DOHH2 (cell line): ENCODE data around the gene ROBO2.

ENCODE experiments used
- H3F3A ChIP-seq: fragments of 200-600 bp; sonication (generic), shearing (Covaris generic); 2 replicates; pipeline ENCODE4 v1.6.0; 2016; ENCODE audit warnings: antibody characterized with exemption, mild to moderate bottlenecking; ENCODE audit not compliant: control insufficient read depth, insufficient read depth
- H3K27ac ChIP-seq: fragments of 200-600 bp; sonication (generic); 2 replicates; pipeline ENCODE4 v1.5.1; 2014; ENCODE audit warnings: low read depth, mild to moderate bottlenecking, low read length, moderate library complexity
- H3K27me3 ChIP-seq: fragments of 200-600 bp; sonication (generic); 2 replicates; pipeline ENCODE4 v1.6.1; 2014; ENCODE audit warnings: mild to moderate bottlenecking, low read length, mixed read lengths; ENCODE audit not compliant: control insufficient read depth
- H3K36me3 ChIP-seq: fragments of 200-600 bp; sonication (generic); 2 replicates; pipeline ENCODE4 v1.6.1; 2014; ENCODE audit warnings: mild to moderate bottlenecking, low read length, moderate library complexity, mixed read lengths; ENCODE audit not compliant: control insufficient read depth
- H3K4me1 ChIP-seq: fragments of 200-600 bp; sonication (generic); 2 replicates; pipeline ENCODE4 v1.6.1; 2014; ENCODE audit warnings: mild to moderate bottlenecking, low read length, mixed read lengths; ENCODE audit not compliant: control insufficient read depth
- H3K4me2 ChIP-seq: fragments of 200-600 bp; sonication (generic); 2 replicates; pipeline ENCODE4 v1.6.0; 2014; ENCODE audit warnings: mild to moderate bottlenecking, low read length, moderate library complexity
- H3K4me3 ChIP-seq: fragments of 200-600 bp; sonication (generic); 2 replicates; pipeline ENCODE4 v1.5.1; 2014; ENCODE audit warnings: mild to moderate bottlenecking, low read length, mixed read lengths
- H3K79me2 ChIP-seq: fragments of 200-600 bp; sonication (generic); 2 replicates; pipeline ENCODE4 v1.6.1; 2014; ENCODE audit warnings: mild to moderate bottlenecking, low read length, mixed read lengths; ENCODE audit not compliant: control insufficient read depth
- H3K9me2 ChIP-seq: fragments of 200-600 bp; sonication (generic); replicated peaks from 2 replicates; pipeline ENCODE4 v1.6.1; 2014; ENCODE audit warnings: mild to moderate bottlenecking, low read length, mixed read lengths; ENCODE audit not compliant: control insufficient read depth
- H3K9me3 ChIP-seq: fragments of 200-600 bp; sonication (generic); 2 replicates; pipeline ENCODE4 v1.6.1; 2014; ENCODE audit warnings: antibody characterized with exemption, low read length, mixed read lengths; ENCODE audit not compliant: control insufficient read depth, insufficient read depth
- H4K20me1 ChIP-seq: fragments of 200-600 bp; sonication (generic); 2 replicates; pipeline ENCODE4 v1.6.0; 2014; ENCODE audit warnings: low read depth, mild to moderate bottlenecking, antibody characterized with exemption, low read length, moderate library complexity; ENCODE audit not compliant: control insufficient read depth, insufficient read depth
- EZH2phosphoT487 ChIP-seq: fragments of 200-600 bp; sonication (generic); IDR thresholded peaks from 2 replicates; pipeline ENCODE4 v1.6.1; 2017; ENCODE audit warnings: borderline replicate concordance, mild to moderate bottlenecking, antibody characterized with exemption, low read length, moderate library complexity, mixed read lengths
- TF ChIP-seq, protein P1 (sequence below): fragments of 200-600 bp; sonication (generic); IDR thresholded peaks from one replicate; pipeline ENCODE4 v1.5.1; 2014; ENCODE audit warnings: antibody characterized with exemption, mild to moderate bottlenecking, low read depth, low read length; ENCODE audit not compliant: poor library complexity, severe bottlenecking

The ROBO2 gene

DNA sequence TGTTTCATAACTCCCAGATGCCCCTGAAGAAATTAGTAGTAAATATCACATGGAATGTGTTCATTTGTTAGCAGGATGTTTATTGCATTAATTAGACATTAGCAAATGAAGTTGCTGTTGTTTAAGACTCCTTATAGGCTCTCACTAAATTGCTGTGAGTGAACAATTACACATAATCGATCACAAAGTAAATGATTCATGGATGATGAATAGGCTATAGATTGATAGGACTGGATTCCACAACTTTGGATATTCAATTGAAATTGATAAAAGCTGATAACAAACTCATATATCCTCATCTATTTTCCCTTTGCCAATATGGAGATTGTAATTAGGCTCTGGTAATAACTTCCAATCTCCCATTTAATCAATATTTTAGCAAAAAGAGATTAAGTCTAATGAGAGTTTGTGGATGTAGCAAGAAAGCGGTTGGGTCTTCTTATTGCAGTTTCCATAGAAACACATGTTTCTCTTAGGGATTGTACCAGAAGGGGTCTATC lies 555.5 kb downstream of the ROBO2 start:
- H3K27me3 ChIP-seq = no peaks in the 10 kb centered on the region
- H3K27ac ChIP-seq = no peak overlapping the region
- H3K79me2 ChIP-seq = no peaks in the 10 kb centered on the region
- no peaks in the 10 kb centered on the region for H3K4me1 ChIP-seq
- H3K4me2 ChIP-seq = no peak overlapping the region
- H3K36me3 ChIP-seq = no peaks in the 10 kb centered on the region
- H3K9me3 ChIP-seq = no peaks in the 10 kb centered on the region
- no peaks in the 10 kb centered on the region for H3K9me2 ChIP-seq
- H3F3A ChIP-seq = no peaks in the 10 kb centered on the region
- no peak overlapping the region for H3K4me3 ChIP-seq
- TF ChIP-seq, protein P1, sequence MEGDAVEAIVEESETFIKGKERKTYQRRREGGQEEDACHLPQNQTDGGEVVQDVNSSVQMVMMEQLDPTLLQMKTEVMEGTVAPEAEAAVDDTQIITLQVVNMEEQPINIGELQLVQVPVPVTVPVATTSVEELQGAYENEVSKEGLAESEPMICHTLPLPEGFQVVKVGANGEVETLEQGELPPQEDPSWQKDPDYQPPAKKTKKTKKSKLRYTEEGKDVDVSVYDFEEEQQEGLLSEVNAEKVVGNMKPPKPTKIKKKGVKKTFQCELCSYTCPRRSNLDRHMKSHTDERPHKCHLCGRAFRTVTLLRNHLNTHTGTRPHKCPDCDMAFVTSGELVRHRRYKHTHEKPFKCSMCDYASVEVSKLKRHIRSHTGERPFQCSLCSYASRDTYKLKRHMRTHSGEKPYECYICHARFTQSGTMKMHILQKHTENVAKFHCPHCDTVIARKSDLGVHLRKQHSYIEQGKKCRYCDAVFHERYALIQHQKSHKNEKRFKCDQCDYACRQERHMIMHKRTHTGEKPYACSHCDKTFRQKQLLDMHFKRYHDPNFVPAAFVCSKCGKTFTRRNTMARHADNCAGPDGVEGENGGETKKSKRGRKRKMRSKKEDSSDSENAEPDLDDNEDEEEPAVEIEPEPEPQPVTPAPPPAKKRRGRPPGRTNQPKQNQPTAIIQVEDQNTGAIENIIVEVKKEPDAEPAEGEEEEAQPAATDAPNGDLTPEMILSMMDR = no peak
- no peak for TF ChIP-seq EZH2phosphoT487
- H4K20me1 ChIP-seq = no peaks in the 10 kb centered on the region

- Histone ChIP-seq H3K9me2 (no peaks in the 10 kb centered on the region), H3K4me3 (no peak overlapping the region), H3K27me3 (no peaks in the 10 kb centered on the region), H3F3A (no peaks in the 10 kb centered on the region), H3K4me1 (no peaks in the 10 kb centered on the region), H4K20me1 (no peaks in the 10 kb centered on the region), H3K27ac (no peak overlapping the region), H3K9me3 (no peaks in the 10 kb centered on the region), H3K4me2 (no peak overlapping the region), H3K79me2 (no peaks in the 10 kb centered on the region), H3K36me3 (no peaks in the 10 kb centered on the region)
- TF ChIP-seq, protein P1 = no peak
- no peak for TF ChIP-seq EZH2phosphoT487
These were observed 560.0 kb downstream of the ROBO2 start for GRCh38 chr3:77599948-77600347.

GRCh38 chr3:77601823-77602415 lies 562.0 kb downstream of the ROBO2 start:
- H3K27ac ChIP-seq = no peak overlapping the region
- H3K4me1 ChIP-seq = no peaks in the 10 kb centered on the region
- TF ChIP-seq, protein P1 = no peak
- TF ChIP-seq EZH2phosphoT487 = no peak
- H3K4me3 ChIP-seq = no peak overlapping the region
- H3K36me3 ChIP-seq = no peaks in the 10 kb centered on the region
- no peaks in the 10 kb centered on the region for H3K27me3 ChIP-seq
- H3K9me2 ChIP-seq = no peaks in the 10 kb centered on the region
- H3K4me2 ChIP-seq = no peak overlapping the region
- H3K9me3 ChIP-seq = no peaks in the 10 kb centered on the region
- no peaks in the 10 kb centered on the region for H3K79me2 ChIP-seq
- H3F3A ChIP-seq = no peaks in the 10 kb centered on the region
- H4K20me1 ChIP-seq = no peaks in the 10 kb centered on the region
